ENCODE results near the gene PCBP3. TPM values are rescaled to one million over a fixed set of nuclear protein-coding genes. Genes with fewer than 3 reads are reported as not detected.
"Not testable (repeated sequence)": the region's sequence is repeated elsewhere in the genome, so short reads cannot be mapped to it uniquely, and the experiment has no call there.

PCBP3 gene
- total RNA-seq, 1 experiment from 2014 or later = not detected

DNA sequence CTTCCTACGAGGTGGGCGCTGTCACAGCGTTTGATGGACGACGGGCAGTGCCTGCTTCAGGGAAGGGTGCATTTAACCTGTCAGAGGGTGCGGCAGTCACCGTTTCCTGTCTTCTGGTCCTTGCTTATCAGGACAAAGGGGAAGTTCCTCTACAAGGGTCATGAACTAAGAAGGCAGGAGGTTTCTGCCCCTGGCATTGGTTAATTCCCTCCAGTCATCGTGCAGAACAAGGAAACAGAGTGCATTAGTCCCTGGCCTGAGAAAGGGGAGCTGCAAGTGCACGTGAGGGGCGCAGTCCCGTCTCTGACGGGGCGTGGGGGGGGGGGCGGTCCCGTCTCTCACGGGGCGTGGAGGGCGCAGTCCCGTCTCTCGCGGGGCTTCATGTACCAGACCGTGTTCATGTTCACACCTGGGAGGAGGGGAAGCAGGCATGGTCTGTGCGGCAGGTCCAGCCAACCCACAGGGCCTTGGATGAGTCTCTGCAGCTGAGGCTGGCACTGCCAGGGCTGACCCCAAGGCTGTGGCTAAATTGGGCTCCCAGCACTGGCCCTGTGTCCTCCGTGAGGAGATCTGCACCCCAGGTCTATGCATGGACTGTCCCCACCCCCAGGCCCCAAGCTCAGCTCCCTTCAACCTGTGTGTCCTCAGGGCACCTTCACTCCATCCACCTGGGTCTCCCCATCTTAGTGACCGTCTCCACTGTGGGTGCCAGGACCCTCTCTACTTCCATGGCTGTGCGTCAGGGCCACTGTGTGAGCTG, 248.8 kb downstream of the PCBP3 start:
- no peak for DNase-seq (ENCODE audit: low spot score)

DNA sequence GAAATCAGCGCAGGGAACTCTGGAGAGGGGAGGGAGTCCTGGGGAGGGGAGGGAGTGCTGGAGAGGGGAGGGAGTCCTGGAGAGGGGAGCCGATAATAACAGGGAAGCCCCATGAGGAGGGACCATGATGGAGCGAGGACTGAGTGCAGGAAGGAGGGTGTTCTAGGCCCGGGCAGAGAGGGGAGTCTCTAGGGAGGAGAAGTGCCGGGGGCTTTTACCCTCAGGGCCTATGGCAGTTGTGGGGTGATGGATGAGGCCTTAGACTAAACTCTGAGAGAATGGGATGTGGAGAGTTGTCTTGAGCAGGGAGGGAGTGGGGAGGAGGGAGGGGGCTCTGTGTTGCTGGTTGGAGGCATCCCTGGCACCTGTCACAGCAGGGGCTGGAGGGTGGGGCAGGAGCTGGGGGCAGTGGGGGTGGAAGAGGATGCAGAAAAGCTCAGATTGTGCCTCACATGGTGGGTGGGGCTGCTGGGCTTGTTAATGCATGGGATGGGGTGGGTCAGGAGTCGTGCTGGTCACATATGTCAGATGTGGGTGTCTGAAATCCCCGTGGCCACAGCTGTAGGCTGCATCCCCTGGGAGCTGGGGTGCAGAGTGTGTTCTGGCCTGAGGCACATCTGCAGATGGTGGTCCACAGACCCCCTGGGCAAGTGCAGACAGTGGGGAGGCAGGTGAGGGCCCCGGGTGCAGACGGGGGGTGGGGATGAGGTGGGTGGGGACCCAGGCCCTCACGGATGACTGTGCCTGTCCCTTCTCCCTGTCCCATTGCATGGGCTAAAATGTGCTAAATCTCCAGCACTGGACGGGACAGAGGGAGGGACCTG, 249.6 kb downstream of the PCBP3 start:
- no peak for DNase-seq (ENCODE audit: low spot score)

- DNase-seq (ENCODE audit: low spot score) = no peak
These were observed 250.4 kb downstream of the PCBP3 start for GRCh38 chr21:45893740-45894449.

- DNase-seq (ENCODE audit: low spot score) = no peak
These were observed 250.9 kb downstream of the PCBP3 start for GRCh38 chr21:45894450-45894825.

DNA sequence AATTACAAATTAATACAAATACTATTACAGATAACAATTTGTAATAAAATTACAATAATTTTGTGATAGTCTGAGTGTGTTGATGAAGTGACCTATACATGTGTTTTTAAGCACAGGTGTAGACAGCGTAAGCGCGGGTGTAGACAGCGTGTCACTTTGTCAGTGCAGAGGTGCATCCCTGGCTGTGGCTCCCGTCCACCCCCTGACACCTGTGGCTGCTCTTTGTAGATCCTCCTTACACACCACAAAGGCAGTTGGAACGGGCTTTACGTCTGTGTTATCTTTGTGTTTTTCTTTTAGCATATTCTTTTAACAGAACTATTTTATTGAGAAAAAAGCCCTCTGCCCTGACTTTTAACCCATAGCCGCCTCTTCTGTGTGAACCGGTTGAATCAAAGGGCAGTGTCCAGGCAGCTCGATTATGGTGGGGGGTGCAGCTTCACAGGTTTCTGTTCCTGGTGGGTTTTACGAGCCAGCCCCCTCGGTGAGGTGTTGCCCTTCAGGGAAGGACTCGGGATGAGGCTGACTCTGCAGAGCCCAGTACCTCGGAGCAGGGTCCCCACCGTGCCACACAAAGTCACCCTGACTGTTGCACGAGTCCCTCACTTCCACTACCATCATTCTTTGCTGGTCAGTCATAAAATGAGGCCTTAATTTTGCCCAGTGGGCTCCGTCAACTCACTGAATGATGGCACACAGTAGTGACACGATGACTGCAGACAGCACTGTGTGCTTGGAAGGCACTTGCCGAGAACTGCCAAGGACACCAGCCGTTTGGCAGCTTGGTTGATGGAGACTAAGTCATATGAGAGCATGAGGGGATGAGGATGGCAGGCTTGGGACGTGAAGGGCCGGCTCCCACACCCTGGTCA, 251.6 kb downstream of the PCBP3 start:
- no peak for DNase-seq (ENCODE audit: low spot score)

- DNase-seq (ENCODE audit: low spot score) = no peak
These were observed 252.3 kb downstream of the PCBP3 start for GRCh38 chr21:45895778-45896370.

GRCh38 chr21:45896431-45896830, 252.9 kb downstream of the PCBP3 start:
- DNase-seq (ENCODE audit: low spot score) = not testable (repeated sequence)

DNA sequence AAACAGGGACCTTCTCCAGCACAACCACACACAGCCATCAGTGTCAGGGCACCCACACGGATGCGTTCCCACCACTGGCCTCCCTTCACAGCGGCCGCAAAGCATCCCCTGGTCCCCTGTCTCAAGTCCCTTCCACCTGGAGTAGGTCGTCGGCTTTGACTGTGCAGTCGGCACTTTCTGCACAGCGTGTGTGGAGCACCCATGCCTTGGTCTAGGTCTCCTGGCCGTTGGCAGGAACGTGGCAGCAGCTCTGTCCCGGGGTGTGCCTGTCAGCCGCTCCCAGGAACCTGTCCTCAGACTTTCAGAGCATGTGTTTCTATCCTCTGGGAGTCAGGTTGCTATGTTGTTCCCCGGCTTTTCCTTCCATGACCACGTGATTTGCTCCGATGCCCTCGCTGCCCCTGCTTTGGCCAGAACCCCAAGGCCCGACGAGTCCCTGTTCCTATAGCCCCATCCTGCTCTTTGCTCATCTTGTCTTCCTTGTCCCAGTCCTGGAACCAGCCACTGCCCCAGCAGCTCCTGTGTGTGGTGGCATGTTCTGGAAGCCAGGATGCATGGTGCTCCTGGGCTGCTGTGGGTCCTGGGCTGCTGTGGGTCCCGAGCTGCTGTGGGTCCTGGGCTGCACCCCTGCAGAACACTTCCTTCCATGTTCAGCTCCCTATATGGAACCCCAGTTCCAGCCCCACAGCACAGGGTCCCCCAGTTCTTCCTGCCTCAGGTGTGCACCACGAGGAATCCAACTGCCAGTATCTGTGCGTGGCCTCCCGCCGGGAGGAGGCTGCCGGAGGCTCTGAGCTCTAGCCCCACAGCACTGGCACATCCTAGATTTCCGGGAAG, 253.9 kb downstream of the PCBP3 start:
- no peak for DNase-seq (ENCODE audit: low spot score)

DNA sequence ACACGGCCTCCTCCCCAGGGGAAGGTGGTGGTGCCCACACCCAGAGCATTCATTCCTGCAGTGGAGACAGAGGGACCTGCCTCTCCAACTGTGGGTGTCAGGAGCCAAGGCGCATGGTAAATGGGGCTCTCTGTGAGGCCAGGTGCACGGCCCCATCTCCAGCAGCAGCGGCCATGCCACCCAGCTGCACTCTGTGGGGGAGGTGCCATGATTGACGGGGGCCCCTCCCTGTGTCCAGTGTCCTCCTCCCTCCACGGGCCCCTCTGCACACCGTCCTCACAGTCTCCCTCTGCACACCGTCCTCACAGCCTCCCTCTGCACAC, 254.5 kb downstream of the PCBP3 start:
- DNase-seq (ENCODE audit: low spot score) = no peak

DNA sequence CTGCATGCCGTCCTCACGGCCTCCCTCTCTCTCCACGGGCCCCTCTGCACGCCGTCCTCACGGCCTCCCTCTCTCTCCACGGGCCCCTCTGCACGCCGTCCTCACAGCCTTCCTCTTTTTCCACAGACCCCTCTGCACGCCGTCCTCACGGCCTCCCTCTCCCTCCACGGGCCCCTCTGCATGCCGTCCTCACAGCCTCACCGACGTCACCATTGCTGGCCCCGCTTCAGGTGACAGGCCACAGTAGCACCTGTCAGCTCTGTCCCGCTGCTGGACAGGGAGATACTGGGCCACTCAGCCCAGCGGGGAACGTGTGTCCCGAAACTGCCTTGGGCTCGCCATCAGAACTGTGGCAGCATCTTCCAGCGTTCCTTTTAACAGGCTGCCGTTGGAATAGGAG, 255.3 kb downstream of the PCBP3 start:
- no peak for DNase-seq (ENCODE audit: low spot score)

- no peak for DNase-seq (ENCODE audit: low spot score)
These were observed 255.9 kb downstream of the PCBP3 start for GRCh38 chr21:45899317-45900033.

- no peak for DNase-seq (ENCODE audit: low spot score)
These were observed 256.7 kb downstream of the PCBP3 start for GRCh38 chr21:45900034-45900868.

DNA sequence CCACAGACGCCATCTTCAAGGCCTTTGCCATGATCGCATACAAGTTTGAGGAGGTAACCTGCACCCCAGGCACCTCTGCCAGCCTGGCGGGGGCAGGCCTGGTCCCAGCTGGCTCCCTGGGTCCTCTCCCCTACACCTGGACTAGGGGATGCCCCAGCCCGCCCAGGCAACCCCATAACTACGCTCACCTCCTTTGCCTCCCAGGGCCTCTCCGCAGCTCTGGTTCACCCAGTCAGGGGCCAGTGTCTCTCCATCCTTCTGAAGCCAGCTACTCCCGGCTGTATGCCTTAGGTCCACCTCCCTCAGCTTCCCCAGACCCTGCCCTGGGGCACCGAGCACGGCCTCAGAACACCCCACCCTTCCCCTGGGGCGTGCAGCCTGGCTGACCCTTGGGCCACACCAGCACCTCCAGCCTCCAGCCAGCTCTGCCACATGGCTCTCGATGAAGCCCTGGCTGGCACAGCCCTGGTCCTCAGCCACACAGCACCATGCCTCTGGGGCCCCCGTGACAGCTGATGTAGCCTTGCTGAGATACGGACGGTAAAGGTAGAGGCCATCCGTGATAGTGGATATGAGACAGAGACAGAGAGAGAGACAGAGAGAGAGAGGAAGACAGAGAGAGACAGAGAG, 257.7 kb downstream of the PCBP3 start:
- DNase-seq (ENCODE audit: low spot score) = no peak

- no peak for DNase-seq (ENCODE audit: low spot score)
These were observed 258.9 kb downstream of the PCBP3 start for GRCh38 chr21:45902292-45902995.

DNA sequence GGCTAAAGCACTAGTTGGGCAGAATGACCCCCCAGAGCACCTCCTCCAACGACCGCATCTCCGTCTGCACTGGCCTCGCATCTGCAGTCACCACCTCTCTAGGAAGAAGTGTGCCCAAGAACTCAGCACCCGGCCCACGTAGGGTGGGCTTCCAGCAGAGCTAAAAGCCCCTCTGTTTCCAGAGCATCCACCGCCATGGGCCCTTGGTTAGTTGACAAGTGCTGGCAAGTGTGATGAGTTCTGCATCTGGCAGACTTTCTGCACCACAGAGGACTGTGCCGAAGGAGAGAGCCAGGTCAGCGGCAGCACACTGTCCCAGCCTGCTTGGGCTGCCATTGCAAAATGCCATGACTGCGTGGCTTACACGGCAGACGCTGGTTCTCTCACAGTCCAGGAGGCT, 261.7 kb downstream of the PCBP3 start:
- no peak for DNase-seq (ENCODE audit: low spot score)

DNA sequence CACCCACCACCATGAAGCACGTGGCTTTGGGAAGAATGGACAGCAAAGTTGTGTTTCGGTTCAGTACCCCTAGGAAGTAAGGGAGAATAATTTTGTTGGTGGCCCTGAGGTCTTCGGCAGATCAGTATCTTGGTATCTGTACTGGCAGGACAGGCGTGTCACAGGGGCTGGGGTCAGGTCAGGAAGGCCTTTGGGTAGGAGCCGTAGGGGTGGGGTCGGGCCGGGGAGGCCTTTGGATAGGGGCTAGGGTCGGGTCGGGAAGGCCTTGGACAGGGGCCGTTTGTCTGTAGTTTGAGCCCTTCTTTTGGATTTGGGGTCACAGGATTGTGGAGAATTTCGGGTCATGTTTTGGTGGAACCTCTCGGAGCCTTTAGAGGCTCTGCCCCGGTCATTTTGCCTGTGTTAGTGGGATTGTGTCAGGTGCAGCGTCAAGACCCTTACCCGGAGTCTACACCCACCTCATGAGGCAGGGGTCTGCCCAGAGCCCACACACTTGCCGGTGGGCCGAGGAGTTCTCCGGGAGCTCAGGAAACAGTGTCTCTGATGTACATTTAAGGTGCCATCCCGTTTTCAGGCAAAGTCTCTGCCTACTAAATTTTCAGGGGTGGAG, 262.8 kb downstream of the PCBP3 start:
- DNase-seq (ENCODE audit: low spot score) = no peak

DNA sequence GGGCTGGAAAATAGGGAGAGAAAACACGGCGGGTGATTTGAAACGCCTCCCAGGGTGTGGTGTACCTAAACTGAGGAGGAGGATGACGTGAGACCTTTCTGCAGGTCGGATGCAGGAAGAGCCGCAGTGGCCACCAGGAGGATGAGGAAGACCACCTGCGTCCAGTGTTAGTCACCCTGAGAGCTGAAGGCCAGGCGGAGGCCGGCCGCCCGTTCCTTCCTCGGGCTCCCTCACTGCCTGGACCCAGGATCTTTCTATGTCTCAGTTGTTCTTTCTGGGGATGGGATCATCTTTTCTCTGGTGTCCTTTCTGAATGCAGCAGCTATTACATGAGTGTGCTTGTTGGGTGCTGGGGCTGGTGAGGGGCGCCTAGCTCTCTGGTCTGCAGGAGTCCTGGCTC, 263.3 kb downstream of the PCBP3 start:
- no peak for DNase-seq (ENCODE audit: low spot score)
